HL-60/S4 treated with retinoic acid at 250 ng/mL for 4 days and 3 days (cell line): ENCODE data around the gene NANS.
"Not testable (repeated sequence)": the region's sequence is repeated elsewhere in the genome, so short reads cannot be mapped to it uniquely, and the experiment has no call there.

Experiments used
- in situ Hi-C: fragments of 300-500 bp; cut with MboI; formaldehyde crosslinking; loops from 2 replicates; pipeline ENCODE4 v1.7.0; 2022; ENCODE audit warnings: low sequenced_read_pairs

The NANS gene

DNA sequence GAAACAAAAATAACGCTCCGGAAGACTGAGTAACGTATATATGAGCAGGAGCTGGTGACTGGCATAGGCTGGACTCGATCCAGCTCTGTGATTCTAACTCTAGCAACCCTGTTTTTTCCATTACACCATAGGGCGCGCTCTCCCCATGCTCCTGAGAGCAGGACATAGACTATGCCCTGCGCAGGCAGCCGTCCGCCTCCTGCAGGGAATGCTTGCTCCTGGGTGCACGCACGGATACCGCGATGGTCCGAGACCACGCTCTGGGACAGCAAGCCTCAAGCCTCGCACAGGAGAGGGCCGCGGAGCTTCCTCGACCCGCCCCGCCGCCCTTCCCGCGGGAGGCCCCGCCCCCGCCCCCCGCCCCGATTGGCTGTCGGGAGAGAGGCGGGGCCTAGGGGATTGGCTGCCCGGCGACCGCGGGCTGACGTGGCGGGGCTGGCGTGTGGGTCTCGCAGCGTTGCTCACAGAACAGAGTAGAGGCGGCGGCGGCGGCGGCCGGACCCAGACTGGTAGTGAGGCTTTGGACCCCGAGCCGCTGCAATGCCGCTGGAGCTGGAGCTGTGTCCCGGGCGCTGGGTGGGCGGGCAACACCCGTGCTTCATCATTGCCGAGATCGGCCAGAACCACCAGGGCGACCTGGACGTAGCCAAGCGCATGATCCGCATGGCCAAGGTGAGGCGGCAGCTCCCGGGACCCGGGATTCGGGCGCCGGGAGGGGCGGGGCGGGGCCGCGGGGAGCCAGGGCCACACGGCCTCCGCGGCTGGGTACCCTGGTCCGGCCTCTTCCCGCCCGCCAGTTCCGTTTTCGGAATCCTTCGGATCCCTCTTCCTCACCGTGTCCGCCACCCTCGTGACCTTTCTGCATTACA, at the start of gene NANS:
Gene NANS (plus strand): TSS at position 464 of the 869 bp plus-strand sequence. CDS start 77 bp downstream, at position 541.
- in situ Hi-C loops, result no loop called here

DNA sequence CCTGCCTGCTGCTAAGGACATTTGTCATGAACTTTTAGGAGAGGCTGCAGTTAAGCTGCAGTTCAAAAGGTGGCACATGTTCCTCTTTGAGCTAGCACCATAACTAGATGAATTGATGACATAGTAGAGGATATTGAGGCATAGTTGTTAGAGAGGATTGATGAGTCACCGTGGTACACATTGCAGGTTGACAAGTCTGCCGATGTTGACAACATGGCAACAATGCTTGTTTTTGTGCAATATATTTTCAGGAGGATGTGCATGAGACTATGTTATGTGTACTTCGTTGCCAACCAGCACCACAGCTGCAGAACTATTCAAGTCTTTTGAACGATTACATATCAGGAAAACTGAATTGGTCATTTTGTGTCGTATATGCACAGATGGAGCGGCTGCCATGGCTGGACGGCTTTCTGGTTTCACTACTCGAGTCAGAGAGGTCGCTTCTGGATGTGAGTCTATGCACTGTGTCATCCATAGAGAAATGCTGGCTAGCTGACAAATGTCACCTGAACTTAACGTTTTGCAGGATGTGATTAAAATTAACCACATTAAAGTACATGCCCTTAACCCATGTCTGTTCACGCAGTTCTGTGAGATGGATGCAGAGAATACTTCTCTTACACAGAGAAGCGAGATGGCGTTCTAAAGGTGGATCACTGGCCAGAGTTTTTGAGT, 49.1 kb upstream of the NANS start:
- in situ Hi-C loops, result no loop called here

GRCh38 chr9:98008764-98009163, 47.8 kb upstream of the NANS start:
- in situ Hi-C loops, result no loop called here

DNA sequence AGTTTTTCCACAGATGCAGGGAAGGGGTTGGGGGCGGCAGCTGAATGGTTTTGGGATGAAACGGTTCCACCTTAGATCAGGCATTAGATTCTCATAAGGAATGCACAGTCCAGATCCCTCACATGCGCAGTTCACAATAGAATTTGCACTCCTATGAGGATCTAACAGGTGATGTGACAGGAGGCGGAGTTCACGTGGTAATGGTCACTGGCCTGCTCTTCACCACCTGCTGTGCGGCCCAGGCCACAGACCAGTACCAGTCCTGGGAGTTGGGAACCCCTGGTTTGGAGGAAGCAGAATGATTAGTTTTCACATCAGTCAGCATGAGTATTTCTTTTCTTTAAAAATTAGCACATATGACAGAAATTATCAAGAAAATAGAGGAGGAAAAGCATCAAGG, 47.1 kb upstream of the NANS start:
- in situ Hi-C loops, result no loop called here

GRCh38 chr9:98009936-98010335, 46.6 kb upstream of the NANS start:
- in situ Hi-C loops, result no loop called here

- in situ Hi-C loops, result no loop called here
These were observed 46.1 kb upstream of the NANS start for GRCh38 chr9:98010445-98010844.

- in situ Hi-C loops, result no loop called here
These were observed 45.4 kb upstream of the NANS start for GRCh38 chr9:98011122-98011521.

- in situ Hi-C loops, result no loop called here
These were observed 40.3 kb upstream of the NANS start for GRCh38 chr9:98016137-98016680.

DNA sequence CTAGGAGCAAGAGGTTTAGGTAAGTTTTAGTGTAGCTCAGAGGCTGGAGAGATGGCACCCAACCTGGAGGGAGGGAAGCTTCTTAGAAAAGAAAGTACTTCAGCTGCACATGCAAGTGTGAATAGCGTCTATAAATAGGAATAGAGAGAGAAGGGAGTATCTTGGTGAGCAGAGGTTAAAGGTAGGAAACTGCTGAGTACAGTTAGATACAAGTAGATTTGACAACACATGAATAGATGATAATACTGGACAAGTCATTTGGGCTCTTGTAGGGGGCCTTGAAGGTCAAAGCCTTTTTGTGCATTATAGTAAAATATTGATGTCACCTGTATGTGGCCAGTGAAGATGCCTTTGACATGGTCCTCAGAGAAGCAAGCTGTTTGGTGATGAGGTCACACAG, 39.2 kb upstream of the NANS start:
- in situ Hi-C loops, result no loop called here

- in situ Hi-C loops, result no loop called here
These were observed 38.2 kb upstream of the NANS start for GRCh38 chr9:98018347-98018746.

DNA sequence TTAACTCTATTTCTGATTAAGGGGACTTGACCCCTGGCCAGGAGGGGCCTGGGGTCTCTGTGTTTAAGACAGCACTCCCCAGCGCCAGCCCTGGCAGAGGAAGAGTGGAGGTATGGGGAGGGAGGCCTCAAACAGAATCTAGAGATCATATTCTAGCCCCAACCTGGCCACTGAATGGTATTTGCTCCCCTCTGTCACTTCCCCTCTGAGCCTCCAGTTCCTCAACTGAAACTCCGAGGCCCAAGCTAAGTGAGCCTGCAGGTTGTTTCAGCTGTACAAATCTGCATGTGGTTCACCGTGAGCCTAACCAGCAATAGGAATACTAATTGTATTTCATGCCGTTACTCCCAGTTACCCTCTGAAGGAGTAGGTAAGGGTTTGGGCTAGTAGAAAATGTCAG, 37.4 kb upstream of the NANS start:
- in situ Hi-C loops, result no loop called here

DNA sequence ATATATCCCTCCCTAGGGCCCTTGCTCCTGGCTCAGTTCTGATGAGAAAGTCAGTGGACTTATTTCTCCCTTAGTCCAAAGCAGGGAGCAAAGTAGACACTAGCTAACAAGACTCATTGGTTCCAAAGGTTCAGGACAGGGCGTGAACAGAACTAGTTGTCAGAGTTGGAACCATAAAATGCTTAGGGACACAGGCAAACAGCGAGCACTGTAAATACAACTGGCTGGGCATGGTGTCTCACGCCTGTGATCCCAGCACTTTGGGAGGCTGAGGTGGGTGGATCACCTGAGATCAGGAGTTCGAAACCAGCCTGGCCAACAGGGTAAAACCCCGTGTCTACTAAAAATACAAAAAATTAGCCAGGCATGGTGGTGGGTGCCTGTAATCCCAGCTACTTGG, 36.7 kb upstream of the NANS start:
- in situ Hi-C loops, result not testable (repeated sequence)

- in situ Hi-C loops, result no loop called here
These were observed 35.9 kb upstream of the NANS start for GRCh38 chr9:98020476-98021145.

DNA sequence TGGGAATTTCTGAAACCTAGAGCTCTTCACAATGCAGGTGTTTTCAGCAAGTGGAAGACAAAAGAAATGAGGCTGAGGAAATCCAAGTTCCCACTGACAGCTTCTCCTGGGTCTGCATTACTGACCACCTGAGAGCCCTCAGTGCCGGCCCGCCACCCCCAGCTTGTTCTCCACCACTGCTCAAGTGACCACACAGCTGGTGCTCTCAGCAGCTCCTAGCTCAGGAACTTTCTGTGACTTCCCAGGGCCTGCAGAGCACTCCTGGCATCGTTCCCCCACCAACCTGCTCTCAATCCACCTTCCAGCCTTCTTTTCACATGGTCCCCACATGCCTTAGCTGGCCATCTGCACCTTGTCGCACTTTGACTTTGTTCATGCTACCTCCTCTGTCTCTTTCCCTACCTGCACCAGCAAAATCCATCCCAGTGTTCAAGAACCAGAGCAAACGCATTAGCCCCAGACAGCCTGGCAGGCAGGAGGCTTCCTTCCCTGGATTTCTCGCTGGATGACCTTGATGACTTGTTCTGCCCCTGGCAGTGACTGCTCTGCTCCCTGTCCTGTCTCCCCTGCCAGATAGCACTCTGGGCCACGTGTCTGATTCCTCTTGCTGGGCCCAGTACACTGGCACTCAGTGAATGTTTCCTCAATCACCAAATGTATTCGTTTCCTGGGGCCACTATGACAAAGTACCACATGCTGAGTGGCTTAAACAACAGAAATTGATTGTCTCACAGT, 35.1 kb upstream of the NANS start:
- in situ Hi-C loops, result no loop called here

GRCh38 chr9:98022447-98022846, 34.1 kb upstream of the NANS start:
- in situ Hi-C loops, result no loop called here

- in situ Hi-C loops, result no loop called here
These were observed 31.8 kb upstream of the NANS start for GRCh38 chr9:98024702-98025101.

DNA sequence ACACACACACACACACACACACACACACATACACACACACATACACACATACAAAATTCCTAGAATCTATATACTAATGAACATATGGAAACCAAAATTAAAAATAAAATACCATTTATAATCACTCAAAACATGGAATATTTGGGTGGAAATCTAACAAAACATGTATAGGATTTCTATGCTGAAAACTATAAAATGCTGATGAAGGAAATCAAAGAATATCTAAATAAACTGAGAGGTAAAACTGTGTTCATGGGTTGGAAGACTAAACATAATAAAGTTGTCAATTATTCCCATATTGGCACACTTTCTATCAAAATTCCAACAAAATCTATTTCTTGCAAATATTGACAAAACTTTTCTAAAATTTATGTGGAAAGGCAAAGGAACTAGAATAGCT, 25.4 kb upstream of the NANS start:
- in situ Hi-C loops, result no loop called here

- in situ Hi-C loops, result no loop called here
These were observed 24.6 kb upstream of the NANS start for GRCh38 chr9:98031935-98032334.

- in situ Hi-C loops, result no loop called here
These were observed 21.7 kb upstream of the NANS start for GRCh38 chr9:98034593-98035546.

DNA sequence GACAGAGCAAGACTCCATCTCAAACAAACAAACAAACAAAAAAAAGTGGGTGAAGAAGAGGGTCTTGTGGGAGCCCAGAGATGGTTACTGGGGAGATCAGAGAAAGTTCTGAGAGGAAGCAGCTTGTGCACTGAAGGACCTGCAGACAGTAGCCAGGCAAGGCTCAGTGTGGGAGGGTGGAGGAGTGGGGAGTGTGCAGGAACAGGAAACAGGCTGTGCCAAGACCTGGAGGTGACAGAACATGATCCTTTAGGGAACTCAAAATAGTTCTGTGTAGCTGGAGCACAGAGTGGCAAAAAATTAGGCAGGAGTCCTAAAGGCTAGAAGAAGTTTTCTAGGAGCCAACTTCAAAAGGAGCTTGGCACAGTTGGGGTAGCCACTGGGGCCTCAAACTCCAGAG, 19.2 kb upstream of the NANS start:
- in situ Hi-C loops, result no loop called here
